ENCODE measurements around the gene NDST1.

GRCh38 chr5:150583541-150584225 is 75.8 kb downstream of the NDST1 start:
- TF ChIP-seq CTCF (IDR thresholded peaks at IDR 0.05) (no peak), POLR2A (IDR thresholded peaks at IDR 0.05) (no peak), POLR2AphosphoS5 (IDR thresholded peaks at IDR 0.05) (no peak)
